Muscle layer of colon (tissue), 2 donors: ENCODE results near the gene CKMT2.
"Not testable (repeated sequence)": the region's sequence is repeated elsewhere in the genome, so short reads cannot be mapped to it uniquely, and the experiment has no call there.

Source experiments
- H3K27ac ChIP-seq: one replicate; pipeline ENCODE4 v1.7.0; 2013; ENCODE audit warnings: low read depth, mild to moderate bottlenecking, low read length, moderate library complexity
- H3K27me3 ChIP-seq, 2 donors: one replicate each; pipeline ENCODE4 v1.7.0; 2013; ENCODE audit warnings: low read length in 2 of 2, mild to moderate bottlenecking in 2 of 2; ENCODE audit not compliant: insufficient read depth in 2 of 2, control insufficient read depth in 1 of 2
- H3K36me3 ChIP-seq: one replicate; pipeline ENCODE4 v1.7.0; 2013; ENCODE audit warnings: mild to moderate bottlenecking, low read length; ENCODE audit not compliant: insufficient read depth
- H3K4me1 ChIP-seq: one replicate; pipeline ENCODE4 v1.7.0; 2013; ENCODE audit warnings: mild to moderate bottlenecking, low read length; ENCODE audit not compliant: insufficient read depth
- H3K4me3 ChIP-seq, 2 donors: one replicate each; pipeline ENCODE4 v1.7.0; 2013; ENCODE audit warnings: low read length in 2 of 2, low read depth in 1 of 2, mild to moderate bottlenecking in 1 of 2, moderate library complexity in 1 of 2
- H3K9ac ChIP-seq: one replicate; pipeline ENCODE4 v1.7.0; 2013; ENCODE audit warnings: low read length
- H3K9me3 ChIP-seq: one replicate; pipeline ENCODE4 v1.7.0; 2013; ENCODE audit warnings: mild to moderate bottlenecking, low read length
- donor health status: abdominal sarcoma.
- donor health status: Adenocarcinoma of cecum.

The CKMT2 gene

GRCh38 chr5:81290146-81290545 lies 57.0 kb downstream of the CKMT2 start:
- Histone ChIP-seq H3K4me3 (no peak overlapping the region), H3K27me3 (no peaks in the 10 kb centered on the region), H3K27ac (no peak overlapping the region), H3K9ac (no peak overlapping the region), H3K36me3 (no peaks in the 10 kb centered on the region), H3K9me3 (no peaks in the 10 kb centered on the region), H3K4me1 (no peaks in the 10 kb centered on the region)

DNA sequence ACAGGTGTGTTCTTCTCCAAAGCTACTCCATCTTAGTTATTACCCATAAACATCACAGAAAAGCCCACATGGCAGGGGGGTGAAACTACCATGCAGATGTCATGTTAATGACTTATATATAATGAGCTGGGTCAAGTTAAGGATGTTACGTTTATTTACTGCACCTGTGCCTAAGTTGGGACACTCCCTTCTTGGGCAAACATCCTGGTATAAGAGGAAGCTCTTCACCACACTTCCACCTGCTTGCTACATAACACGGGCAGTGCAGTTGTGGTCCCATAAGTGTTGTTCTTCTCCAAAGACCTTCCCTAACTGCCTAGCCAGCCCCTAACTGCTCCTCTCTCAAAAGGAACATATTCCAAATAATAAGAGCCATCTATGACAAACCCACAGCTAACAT lies 59.0 kb downstream of the CKMT2 start:
- H3K27ac ChIP-seq = no peak overlapping the region
- no peaks in the 10 kb centered on the region for H3K36me3 ChIP-seq
- no peaks in the 10 kb centered on the region for H3K9me3 ChIP-seq
- H3K27me3 ChIP-seq = no peaks in the 10 kb centered on the region
- H3K4me3 ChIP-seq = no peak overlapping the region
- H3K4me1 ChIP-seq = no peaks in the 10 kb centered on the region
- no peak overlapping the region for H3K9ac ChIP-seq

DNA sequence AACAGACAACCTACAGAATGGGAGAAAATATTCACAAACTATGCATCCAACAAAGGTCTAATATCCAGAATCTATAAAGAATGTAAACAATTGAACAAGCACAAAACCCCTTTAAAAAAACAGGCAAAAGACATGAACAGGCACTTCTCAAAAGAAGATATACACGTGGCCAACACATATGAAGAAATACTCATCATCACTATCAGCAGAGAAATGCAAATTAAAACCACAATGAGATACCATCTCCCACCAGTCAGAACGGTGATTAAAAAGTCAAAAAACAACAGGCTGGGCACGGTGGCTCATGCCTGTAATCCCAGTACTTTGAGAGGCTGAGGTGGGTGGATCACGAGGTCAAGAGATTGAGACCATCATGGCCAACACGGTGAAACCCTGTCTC lies 60.9 kb downstream of the CKMT2 start:
- H3K4me1 ChIP-seq, H3K9ac ChIP-seq, H3K27me3 ChIP-seq, H3K9me3 ChIP-seq, H3K4me3 ChIP-seq, H3K36me3 ChIP-seq, H3K27ac ChIP-seq: not testable (repeated sequence)

- Histone ChIP-seq H3K9me3 (no peaks in the 10 kb centered on the region), H3K4me3 (no peak overlapping the region), H3K36me3 (no peaks in the 10 kb centered on the region), H3K4me1 (peaks cover 24% of the 10 kb centered on the region), H3K27ac (no peak overlapping the region), H3K9ac (no peak overlapping the region), H3K27me3 (no peaks in the 10 kb centered on the region)
These were observed 64.4 kb downstream of the CKMT2 start for GRCh38 chr5:81297531-81297930.

DNA sequence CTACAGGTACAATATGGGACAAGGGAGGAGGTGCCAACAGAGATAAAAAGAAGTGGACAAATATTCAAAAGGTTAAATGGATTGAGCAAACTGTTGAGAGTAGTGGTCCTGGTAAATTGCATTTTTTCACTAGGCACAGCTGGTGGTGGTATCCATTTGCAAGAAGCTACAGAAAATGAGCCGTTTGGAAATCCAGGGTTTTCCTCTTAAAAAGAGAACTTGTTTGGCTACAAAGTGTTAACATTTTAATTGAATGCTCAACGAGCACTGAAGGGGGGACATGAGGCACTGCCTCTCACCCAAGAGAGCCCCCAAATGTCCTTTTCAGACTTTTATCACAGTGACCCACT lies 67.8 kb downstream of the CKMT2 start:
- Histone ChIP-seq H3K4me1 (peaks cover 26% of the 10 kb centered on the region), H3K27ac (peak overlapping the region; percentile 89), H3K27me3 (no peaks in the 10 kb centered on the region), H3K9me3 (no peaks in the 10 kb centered on the region), H3K36me3 (peaks cover 6% of the 10 kb centered on the region), H3K4me3 (peak overlapping the region; percentile 84 to 95), H3K9ac (peak overlapping the region; percentile 99)

- Histone ChIP-seq H3K4me3 (peak within 1 kb of the TSS; percentile 84 to 95), H3K9ac (peak within 1 kb of the TSS; percentile 99), H3K9me3 (no peaks in the 10 kb centered on the region), H3K27ac (peak within 1 kb of the TSS; percentile 89), H3K4me1 (peaks cover 26% of the 10 kb centered on the region), H3K27me3 (no peaks in the 10 kb centered on the region), H3K36me3 (peaks cover 6% of the 10 kb centered on the region)
These were observed 68.3 kb downstream of the CKMT2 start, which contains the start of gene ZCCHC9 for GRCh38 chr5:81301271-81302015. ZCCHC9 (plus strand) TSS chr5:81301587; CDS start chr5:81304758, 3,171 bp downstream.

DNA sequence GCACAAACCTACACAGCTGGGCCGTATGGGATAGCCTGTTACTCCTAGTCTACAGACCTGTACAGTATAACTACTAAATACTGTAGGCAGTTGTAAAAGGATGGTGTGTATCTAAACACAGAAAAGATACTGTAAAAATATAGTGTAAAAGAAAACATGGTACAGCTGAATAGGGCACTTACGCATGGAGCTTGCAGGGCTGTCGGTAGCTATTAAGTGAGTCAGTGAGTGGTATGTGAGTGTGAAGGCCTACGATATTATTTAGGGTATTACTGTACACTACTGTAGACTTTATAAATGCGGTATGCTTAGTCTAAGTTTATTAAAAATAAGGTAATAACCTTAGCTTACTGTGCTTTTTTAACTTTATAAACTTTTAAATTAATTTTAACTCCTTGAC lies 69.5 kb downstream of the CKMT2 start:
- Histone ChIP-seq H3K27me3 (no peaks in the 10 kb centered on the region), H3K9ac (no peak overlapping the region), H3K4me1 (peaks cover 26% of the 10 kb centered on the region), H3K9me3 (no peaks in the 10 kb centered on the region), H3K36me3 (peaks cover 6% of the 10 kb centered on the region), H3K4me3 (peak overlapping the region in 1 of 2 donors; percentile 95), H3K27ac (no peak overlapping the region)

- H3K4me1 ChIP-seq = peaks cover 26% of the 10 kb centered on the region
These were observed 70.4 kb downstream of the CKMT2 start for GRCh38 chr5:81303563-81303962.

DNA sequence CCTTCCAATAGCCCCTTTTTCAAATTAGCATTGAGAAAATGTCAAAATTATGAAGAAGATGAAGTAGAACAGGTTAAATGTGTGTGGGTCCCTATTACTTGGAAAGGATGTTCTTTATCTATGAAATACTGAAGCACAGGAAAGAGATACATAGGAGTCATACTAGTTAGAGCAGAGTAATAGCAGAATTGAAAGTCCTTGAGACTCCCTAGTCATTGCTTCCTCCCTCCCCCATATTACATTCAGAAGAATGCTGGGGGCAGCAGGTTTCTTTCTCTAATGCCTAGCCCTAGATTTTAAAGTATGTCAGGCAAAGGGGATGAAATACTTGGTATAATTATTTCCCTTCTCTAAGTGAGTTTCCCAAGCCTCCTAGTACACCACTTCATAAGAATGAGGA lies 72.7 kb downstream of the CKMT2 start:
- Histone ChIP-seq H3K36me3 (peaks cover 23% of the 10 kb centered on the region), H3K9me3 (no peaks in the 10 kb centered on the region), H3K27ac (no peak overlapping the region), H3K4me1 (peaks cover 9% of the 10 kb centered on the region), H3K9ac (no peak overlapping the region), H3K27me3 (no peaks in the 10 kb centered on the region), H3K4me3 (no peak overlapping the region)

More at GRCh38 chr5:81303563-81303962, 70.4 kb downstream of the CKMT2 start:
- no peak overlapping the region for H3K4me3 ChIP-seq
- H3K36me3 ChIP-seq = peaks cover 6% of the 10 kb centered on the region
- H3K27ac ChIP-seq = no peak overlapping the region
- H3K9ac ChIP-seq = no peak overlapping the region
- H3K27me3 ChIP-seq = no peaks in the 10 kb centered on the region
- no peaks in the 10 kb centered on the region for H3K9me3 ChIP-seq

DNA sequence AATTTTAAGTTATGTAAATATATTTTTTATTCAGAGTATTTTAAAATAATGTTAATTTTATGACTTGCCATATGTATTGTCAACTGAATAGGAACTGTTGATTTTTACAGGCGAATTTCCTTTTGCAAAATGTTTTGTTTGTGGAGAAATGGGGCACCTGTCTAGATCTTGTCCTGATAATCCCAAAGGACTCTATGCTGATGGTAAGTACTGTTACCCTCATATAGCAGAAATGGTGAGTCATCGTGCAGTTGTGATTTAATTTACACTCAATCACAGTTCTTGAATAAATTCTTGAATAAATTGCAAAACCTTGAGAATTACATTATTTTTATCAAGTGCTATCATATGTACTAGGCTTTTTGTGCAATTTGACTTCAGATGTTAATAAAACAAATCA lies 75.7 kb downstream of the CKMT2 start:
- Histone ChIP-seq H3K9me3 (no peaks in the 10 kb centered on the region), H3K27me3 (no peaks in the 10 kb centered on the region), H3K36me3 (peaks cover 42% of the 10 kb centered on the region), H3K27ac (no peak overlapping the region), H3K9ac (no peak overlapping the region), H3K4me1 (no peaks in the 10 kb centered on the region), H3K4me3 (no peak overlapping the region)

GRCh38 chr5:81310402-81311063 lies 77.4 kb downstream of the CKMT2 start:
- Histone ChIP-seq H3K9ac (no peak overlapping the region), H3K27ac (no peak overlapping the region), H3K4me3 (no peak overlapping the region), H3K4me1 (no peaks in the 10 kb centered on the region), H3K27me3 (no peaks in the 10 kb centered on the region), H3K36me3 (peaks cover 36% of the 10 kb centered on the region), H3K9me3 (no peaks in the 10 kb centered on the region)

- Histone ChIP-seq H3K36me3 (peaks cover 36% of the 10 kb centered on the region), H3K4me1 (no peaks in the 10 kb centered on the region), H3K4me3 (no peak overlapping the region), H3K9ac (no peak overlapping the region), H3K27me3 (no peaks in the 10 kb centered on the region), H3K9me3 (no peaks in the 10 kb centered on the region), H3K27ac (no peak overlapping the region)
These were observed 80.2 kb downstream of the CKMT2 start for GRCh38 chr5:81313278-81313677.
